GM06990 (cell line): ENCODE results near the gene GATAD2A.

ENCODE experiments used
- DNase-seq: peaks from one replicate; pipeline ENCODE4 v3.0.0-alpha.2; 2011; ENCODE audit not compliant: insufficient read length; ENCODE audit errors: extremely low read depth
- H3K27me3 ChIP-seq: replicated peaks from 2 replicates; pipeline ENCODE4 v1.6.0; 2011; ENCODE audit warnings: low read length; ENCODE audit not compliant: control insufficient read depth, insufficient read depth
- H3K36me3 ChIP-seq: 2 replicates; pipeline ENCODE4 v1.5.1; 2011; ENCODE audit warnings: low read length; ENCODE audit not compliant: control insufficient read depth, insufficient read depth
- H3K4me3 ChIP-seq: replicated peaks from 2 replicates; pipeline ENCODE4 v1.5.1; 2011; ENCODE audit warnings: low read depth, mild to moderate bottlenecking, control low read depth, low read length
- TF ChIP-seq, protein P1 (sequence below): IDR thresholded peaks from 2 replicates; pipeline ENCODE4 v1.5.1; 2011; ENCODE audit warnings: low read length, control low read depth, mild to moderate bottlenecking, inconsistent platforms; ENCODE audit not compliant: insufficient read depth, poor library complexity, severe bottlenecking

Gene GATAD2A

DNA sequence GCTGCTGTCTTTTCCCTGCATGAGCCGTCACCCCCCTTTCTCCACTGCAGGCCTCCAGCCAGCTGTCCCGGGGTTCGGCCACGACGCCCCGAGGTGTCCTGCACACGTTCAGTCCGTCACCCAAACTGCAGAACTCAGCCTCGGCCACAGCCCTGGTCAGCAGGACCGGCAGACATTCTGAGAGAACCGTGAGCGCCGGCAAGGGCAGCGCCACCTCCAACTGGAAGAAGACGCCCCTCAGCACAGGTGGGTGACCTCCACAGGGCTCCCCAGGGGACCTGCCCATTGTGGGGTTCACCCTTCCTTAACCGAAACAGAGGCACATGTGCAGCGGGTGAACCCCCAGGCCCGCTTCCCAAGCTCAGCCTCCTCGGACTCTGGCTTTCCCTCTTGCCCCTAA, 96.8 kb downstream of the GATAD2A start:
- DNase-seq: no peak
- Histone ChIP-seq H3K27me3 (no peaks in the 10 kb centered on the region), H3K36me3 (peaks cover 56% of the 10 kb centered on the region), H3K4me3 (no peak overlapping the region)
- TF ChIP-seq, protein P1, sequence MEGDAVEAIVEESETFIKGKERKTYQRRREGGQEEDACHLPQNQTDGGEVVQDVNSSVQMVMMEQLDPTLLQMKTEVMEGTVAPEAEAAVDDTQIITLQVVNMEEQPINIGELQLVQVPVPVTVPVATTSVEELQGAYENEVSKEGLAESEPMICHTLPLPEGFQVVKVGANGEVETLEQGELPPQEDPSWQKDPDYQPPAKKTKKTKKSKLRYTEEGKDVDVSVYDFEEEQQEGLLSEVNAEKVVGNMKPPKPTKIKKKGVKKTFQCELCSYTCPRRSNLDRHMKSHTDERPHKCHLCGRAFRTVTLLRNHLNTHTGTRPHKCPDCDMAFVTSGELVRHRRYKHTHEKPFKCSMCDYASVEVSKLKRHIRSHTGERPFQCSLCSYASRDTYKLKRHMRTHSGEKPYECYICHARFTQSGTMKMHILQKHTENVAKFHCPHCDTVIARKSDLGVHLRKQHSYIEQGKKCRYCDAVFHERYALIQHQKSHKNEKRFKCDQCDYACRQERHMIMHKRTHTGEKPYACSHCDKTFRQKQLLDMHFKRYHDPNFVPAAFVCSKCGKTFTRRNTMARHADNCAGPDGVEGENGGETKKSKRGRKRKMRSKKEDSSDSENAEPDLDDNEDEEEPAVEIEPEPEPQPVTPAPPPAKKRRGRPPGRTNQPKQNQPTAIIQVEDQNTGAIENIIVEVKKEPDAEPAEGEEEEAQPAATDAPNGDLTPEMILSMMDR: no peak

DNA sequence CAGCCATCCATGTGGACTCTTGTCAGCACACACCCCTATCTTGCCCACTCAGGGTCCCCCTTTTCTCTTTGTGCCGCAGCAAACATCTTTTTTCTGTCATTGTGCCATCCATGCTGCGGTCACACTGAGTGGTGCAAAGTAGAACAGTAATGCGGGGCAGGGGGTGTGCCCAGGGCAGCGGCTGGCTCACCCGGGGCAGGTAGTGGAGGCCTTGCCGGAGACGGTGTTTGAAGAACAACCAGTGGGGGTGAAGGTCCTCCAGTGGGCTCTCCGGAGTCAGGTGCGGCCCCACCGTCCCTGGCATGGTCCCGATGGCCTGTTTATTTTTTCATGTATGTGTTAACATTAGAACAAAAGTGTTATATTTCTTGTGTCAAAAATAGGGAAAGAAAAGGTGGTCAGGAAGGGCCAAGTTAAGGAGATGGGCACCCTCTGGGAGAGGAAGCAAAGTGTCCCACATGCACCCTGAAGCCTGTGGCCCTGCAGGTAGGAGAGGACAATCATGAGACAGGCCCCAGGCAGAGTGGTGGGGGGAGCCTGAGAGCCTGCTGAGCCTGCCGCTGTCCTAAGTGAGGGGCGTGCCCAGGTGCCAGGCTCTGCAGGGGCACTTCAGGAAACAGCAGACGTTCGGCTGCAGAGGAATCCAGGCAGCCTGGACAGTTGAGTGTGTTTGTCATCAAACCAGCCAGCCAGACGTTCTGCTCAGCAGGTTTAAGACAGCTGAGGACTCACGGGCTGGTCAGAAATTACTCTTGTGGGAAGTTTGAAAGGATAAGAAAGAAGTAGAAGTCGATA, 97.5 kb downstream of the GATAD2A start:
- no peak for DNase-seq
- H3K4me3 ChIP-seq: no peak overlapping the region
- peaks cover 56% of the 10 kb centered on the region for H3K36me3 ChIP-seq
- TF ChIP-seq, protein P1: no peak
- no peaks in the 10 kb centered on the region for H3K27me3 ChIP-seq

DNA sequence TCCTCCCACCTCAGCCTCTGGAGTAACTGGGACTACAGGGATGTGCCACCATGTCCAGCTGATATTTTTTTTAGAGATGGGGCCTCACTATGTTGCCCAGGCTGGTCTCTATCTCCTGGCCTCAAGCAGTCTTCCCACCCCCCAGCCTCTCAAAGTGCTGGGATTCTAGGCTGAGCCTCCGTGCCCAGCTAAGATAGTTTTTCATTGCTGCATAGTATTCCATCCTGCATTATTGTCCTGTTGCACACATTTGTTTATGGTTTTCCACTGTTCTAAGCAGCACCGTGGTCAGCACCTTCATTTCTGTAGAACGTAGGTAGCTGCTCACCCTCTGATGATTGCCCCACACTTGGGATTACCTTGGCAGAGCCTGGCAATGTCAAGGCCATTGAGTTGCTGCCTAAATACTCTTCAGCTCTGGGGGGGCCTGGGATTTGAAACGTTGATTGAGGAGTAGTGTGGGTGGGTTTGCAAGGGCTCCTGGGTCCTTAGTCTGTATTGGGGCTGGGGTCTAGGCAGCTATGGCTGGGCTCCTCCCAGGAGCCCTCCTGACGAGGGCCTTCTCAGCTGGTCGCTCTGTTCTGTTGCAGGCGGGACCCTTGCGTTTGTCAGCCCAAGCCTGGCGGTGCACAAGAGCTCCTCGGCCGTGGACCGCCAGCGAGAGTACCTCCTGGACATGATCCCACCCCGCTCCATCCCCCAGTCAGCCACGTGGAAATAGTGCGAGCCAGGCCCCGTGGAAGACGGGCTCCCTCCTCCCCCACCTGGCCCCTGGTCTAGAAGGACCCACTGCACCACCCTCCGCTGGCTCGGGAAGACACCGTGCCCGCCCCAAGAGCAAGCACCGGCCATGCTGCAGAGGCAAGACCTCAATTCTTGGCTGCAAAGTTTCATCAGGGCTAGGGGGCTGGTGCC, 99.5 kb downstream of the GATAD2A start:
- Histone ChIP-seq H3K4me3 (no peak overlapping the region), H3K27me3 (no peaks in the 10 kb centered on the region), H3K36me3 (peaks cover 40% of the 10 kb centered on the region)
- TF ChIP-seq, protein P1: no peak
- DNase-seq: no peak

DNA sequence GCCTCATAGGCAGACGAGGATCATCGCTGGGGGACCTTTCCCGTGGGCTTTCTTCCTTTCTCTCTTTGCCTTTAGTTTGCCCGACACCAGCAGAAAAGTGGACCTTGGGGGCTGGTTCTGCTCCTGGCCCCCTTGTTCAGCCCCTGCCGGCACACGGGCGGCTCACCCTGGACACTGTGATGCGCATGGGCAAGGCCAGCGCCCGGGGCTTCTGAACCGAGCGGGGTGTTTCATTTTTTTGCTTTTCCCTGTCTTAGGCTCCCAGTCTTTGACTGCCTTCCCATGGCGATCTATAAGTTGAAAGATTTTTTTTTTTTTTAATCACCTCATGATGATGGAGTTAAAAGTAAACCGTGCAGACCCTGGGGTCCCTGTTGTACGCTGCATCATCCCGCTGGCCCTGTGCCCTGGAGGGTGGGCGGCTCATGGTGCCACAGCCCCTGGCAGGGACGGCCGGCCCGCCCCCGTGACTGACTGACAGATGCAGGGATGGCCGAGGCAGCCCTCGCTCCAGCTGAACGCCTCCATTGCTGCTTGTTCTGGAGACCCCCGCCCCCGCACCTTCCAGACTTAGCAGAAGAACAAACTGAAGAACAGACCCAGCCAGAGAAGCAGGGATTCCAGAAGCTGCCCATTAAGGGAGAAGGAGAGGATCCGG, 100.3 kb downstream of the GATAD2A start:
- Histone ChIP-seq H3K36me3 (peaks cover 34% of the 10 kb centered on the region), H3K27me3 (no peaks in the 10 kb centered on the region), H3K4me3 (no peak overlapping the region)
- TF ChIP-seq, protein P1: no peak
- DNase-seq: no peak

DNA sequence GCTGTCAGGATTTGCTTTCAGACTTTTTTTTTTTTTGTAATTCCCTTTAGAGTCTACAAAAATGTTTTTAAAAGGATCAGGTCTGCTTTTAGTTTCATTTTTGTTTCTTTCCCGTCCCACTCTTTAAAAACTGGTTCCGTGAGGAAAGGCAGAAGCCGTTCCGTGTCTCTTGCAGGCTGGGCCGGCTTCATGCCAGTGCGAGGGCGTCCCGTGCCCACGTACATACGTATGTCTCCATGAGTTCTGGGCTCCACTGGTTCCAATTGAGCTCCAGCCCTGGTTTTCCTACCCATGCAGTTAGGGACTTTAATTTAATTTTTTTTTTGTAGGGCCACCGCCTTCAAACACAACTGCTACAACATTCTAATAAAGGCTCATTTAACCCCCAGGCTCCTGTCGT, 101.1 kb downstream of the GATAD2A start:
- no peak for DNase-seq
- H3K27me3 ChIP-seq: no peaks in the 10 kb centered on the region
- H3K36me3 ChIP-seq: peaks cover 30% of the 10 kb centered on the region
- H3K4me3 ChIP-seq: no peak overlapping the region
- TF ChIP-seq, protein P1: no peak
